K562 (cell line): Measurements from ENCODE around the gene TCFL5. TPM values are rescaled to one million over a fixed set of nuclear protein-coding genes. Genes with fewer than 3 reads are reported as not detected.

Experiments
- CCAR2 ChIP-seq: fragments of 200-400 bp; formaldehyde crosslinking; IDR thresholded peaks from 2 replicates; pipeline ENCODE4 v1.6.1; 2017; ENCODE audit warnings: mild to moderate bottlenecking, low read depth, low read length
- DPF2 ChIP-seq: fragments of 450-650 bp; IDR thresholded peaks from 2 replicates; pipeline ENCODE4 v1.6.1; 2016
- EP300 ChIP-seq: IDR thresholded peaks from 2 replicates; pipeline ENCODE4 v1.6.1; 2012; ENCODE audit warnings: low read length, improper control_type of control experiment
- ERF ChIP-seq: fragments of 450-650 bp; formaldehyde crosslinking; IDR thresholded peaks from 2 replicates; pipeline ENCODE4 v1.4.0; 2020; ENCODE audit warnings: mild to moderate bottlenecking, mixed read lengths
- FOXP1 ChIP-seq: sonication (generic); formaldehyde crosslinking; IDR thresholded peaks from 2 replicates; pipeline ENCODE4 v1.8.0; 2022; ENCODE audit warnings: mild to moderate bottlenecking, missing genetic modification reagents
- FUS ChIP-seq: fragments of 200-400 bp; formaldehyde crosslinking; optimal IDR thresholded peaks from 2 replicates; pipeline ENCODE3; 2017; ENCODE audit warnings: low read depth, low read length
- HNRNPLL ChIP-seq: fragments of 200-400 bp; formaldehyde crosslinking; IDR thresholded peaks from 2 replicates; pipeline ENCODE4 v1.6.1; 2017; ENCODE audit warnings: low read length, low read depth, mild to moderate bottlenecking; ENCODE audit not compliant: poor library complexity, severe bottlenecking
- JUND ChIP-seq, 2 experiments: IDR thresholded peaks; 2 replicates in 1 of 2; 3 replicates in 1 of 2; pipeline ENCODE4 v1.6.1; 2011; ENCODE audit warnings: borderline replicate concordance in 2 of 2, low read depth in 2 of 2, low read length in 2 of 2, improper control_type of control experiment in 1 of 2, missing biosample characterization in 1 of 2, missing genetic modification characterization in 1 of 2, missing genetic modification reagents in 1 of 2
- KLF16 ChIP-seq: IDR thresholded peaks from 2 replicates; pipeline ENCODE4 v1.6.1; 2016; ENCODE audit warnings: antibody characterized with exemption
- NR3C1 ChIP-seq: sonication (generic); formaldehyde crosslinking; IDR thresholded peaks from 2 replicates; pipeline ENCODE4 v1.8.1; 2022; ENCODE audit warnings: missing genetic modification reagents
- RB1 ChIP-seq: fragments of 450-650 bp; IDR thresholded peaks from 2 replicates; pipeline ENCODE4 v1.6.1; 2017; ENCODE audit warnings: low read depth, mild to moderate bottlenecking
- RBM34 ChIP-seq: fragments of 200-400 bp; formaldehyde crosslinking; IDR thresholded peaks from 2 replicates; pipeline ENCODE4 v1.6.1; 2018; ENCODE audit warnings: low read length, borderline replicate concordance; ENCODE audit not compliant: insufficient read depth
- RNF2 ChIP-seq: sonication (generic); IDR thresholded peaks from 2 replicates; pipeline ENCODE4 v1.6.1; 2016
- RUNX1 ChIP-seq: sonication (generic); IDR thresholded peaks from 2 replicates; pipeline ENCODE4 v1.6.1; 2016; ENCODE audit warnings: antibody characterized with exemption, low read depth
- TARDBP ChIP-seq: fragments of 450-650 bp; IDR thresholded peaks from 2 replicates; pipeline ENCODE4 v1.6.1; 2016
- U2AF1 ChIP-seq: fragments of 200-400 bp; formaldehyde crosslinking; optimal IDR thresholded peaks from 2 replicates; pipeline ENCODE3; 2017; ENCODE audit warnings: mild to moderate bottlenecking, low read depth, low read length, moderate library complexity
- ZBTB17 ChIP-seq: fragments of 450-650 bp; formaldehyde crosslinking; IDR thresholded peaks from 2 replicates; pipeline ENCODE4 v1.4.0; 2020; ENCODE audit warnings: mild to moderate bottlenecking
- ZNF133 ChIP-seq: fragments of 250-450 bp; sonication (Bioruptor Pico); IDR thresholded peaks from 2 replicates; pipeline ENCODE4 v1.4.0; 2020; ENCODE audit warnings: mild to moderate bottlenecking
- ZNF76 ChIP-seq: fragments of 250-450 bp; sonication (Bioruptor Pico); IDR thresholded peaks from 2 replicates; pipeline ENCODE4 v1.4.0; 2020; ENCODE audit warnings: mild to moderate bottlenecking, moderate library complexity, borderline replicate concordance
- polyA plus RNA-seq, 8 experiments: library from polyadenylated mRNA; depleted of rRNA in 4 of 8; stranded (reverse) in 5 of 8; unstranded in 3 of 8; fragments of >200 nt; fragmentation: Nextera tagmentation in 2 of 8; fragmentation: Illumina TruSeq in 1 of 8; extraction: Ambion mirVana in 2 of 8; extraction: Trizol in 1 of 8; gene quantifications; 2 replicates each; pipeline versions ENCODE4 v1.2.1 to v1.2.3, GENCODE V29; 2011 to 2014; ENCODE audit warnings: inconsistent platforms in 1 of 8, missing spikeins in 1 of 8
- total RNA-seq, 7 experiments: library from RNA; depleted of rRNA in 6 of 7; stranded (reverse); fragments of >200 nt in 6 of 7; fragmentation: Illumina TruSeq in 2 of 7; extraction: Trizol in 2 of 7; gene quantifications; 2 replicates each; pipeline versions ENCODE4 v1.2.1 to v1.2.3, GENCODE V29; 2011 to 2021; ENCODE audit warnings: low replicate concordance in 1 of 7
- TF ChIP-seq, protein P1 (sequence below): fragments of 250-450 bp; sonication (Bioruptor Pico); IDR thresholded peaks from 2 replicates; pipeline ENCODE4 v1.4.0; 2020; ENCODE audit warnings: mild to moderate bottlenecking, moderate library complexity
- TF ChIP-seq, protein P2 (sequence below), 2 experiments: fragments of 250-450 bp in 1 of 2; fragments of 450-650 bp in 1 of 2; sonication (Bioruptor Pico) in 1 of 2; IDR thresholded peaks; 2 replicates each; pipeline versions ENCODE4 v1.6.1 to v1.8.0; 2016 to 2021; ENCODE audit warnings: mild to moderate bottlenecking in 2 of 2, moderate library complexity in 2 of 2, missing compliant biosample characterization in 1 of 2, missing genetic modification characterization in 1 of 2
- TF ChIP-seq, protein P3 (sequence below): fragments of 250-450 bp; sonication (Bioruptor Pico); IDR thresholded peaks from 2 replicates; pipeline ENCODE4 v1.5.0; 2022; ENCODE audit warnings: mild to moderate bottlenecking
- TF ChIP-seq, protein P4 (sequence below), 2 experiments: IDR thresholded peaks; 2 replicates each; pipeline ENCODE4 v1.6.1; 2012; ENCODE audit warnings: improper control_type of control experiment in 2 of 2, low read depth in 2 of 2, low read length in 2 of 2, borderline replicate concordance in 1 of 2

The TCFL5 gene
- total and polyA plus RNA-seq, 9 of the 15 experiments (the other 6 are each of a cell fraction or from before 2014, with no cell fraction given) = 1.00 to 12.6 (median 9.1) TPM

DNA sequence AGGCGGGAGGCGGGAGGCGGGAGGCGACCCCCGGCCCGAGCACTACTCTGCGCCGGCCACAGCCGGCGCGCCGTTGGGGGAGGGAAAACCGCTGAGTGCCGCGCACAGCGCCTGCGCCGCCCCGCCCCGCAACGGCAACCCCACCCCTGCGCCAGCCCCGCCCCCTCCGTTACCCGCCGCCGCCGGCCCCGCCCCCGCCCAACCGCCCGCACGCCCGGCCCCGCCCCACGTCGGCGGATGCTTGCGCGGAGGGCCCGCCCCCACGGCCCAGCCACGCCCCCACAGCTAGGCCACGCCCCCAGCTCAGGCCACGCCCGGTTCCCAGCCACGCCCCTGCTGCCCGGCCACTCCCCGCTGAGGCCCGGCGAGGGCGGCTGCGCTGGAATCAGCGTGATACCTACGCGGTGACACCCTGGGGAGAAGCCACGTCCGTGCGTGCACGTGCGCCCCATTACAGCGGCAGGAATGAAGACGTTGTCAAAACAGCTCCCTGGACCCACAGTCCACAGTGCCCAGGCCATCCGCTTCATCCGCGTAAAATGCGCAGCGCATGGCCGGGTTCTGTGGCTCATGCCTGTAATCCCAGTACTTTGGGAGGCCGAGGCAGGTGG lies at the start of gene TCFL5 (continued):
- TF ChIP-seq, protein P1, sequence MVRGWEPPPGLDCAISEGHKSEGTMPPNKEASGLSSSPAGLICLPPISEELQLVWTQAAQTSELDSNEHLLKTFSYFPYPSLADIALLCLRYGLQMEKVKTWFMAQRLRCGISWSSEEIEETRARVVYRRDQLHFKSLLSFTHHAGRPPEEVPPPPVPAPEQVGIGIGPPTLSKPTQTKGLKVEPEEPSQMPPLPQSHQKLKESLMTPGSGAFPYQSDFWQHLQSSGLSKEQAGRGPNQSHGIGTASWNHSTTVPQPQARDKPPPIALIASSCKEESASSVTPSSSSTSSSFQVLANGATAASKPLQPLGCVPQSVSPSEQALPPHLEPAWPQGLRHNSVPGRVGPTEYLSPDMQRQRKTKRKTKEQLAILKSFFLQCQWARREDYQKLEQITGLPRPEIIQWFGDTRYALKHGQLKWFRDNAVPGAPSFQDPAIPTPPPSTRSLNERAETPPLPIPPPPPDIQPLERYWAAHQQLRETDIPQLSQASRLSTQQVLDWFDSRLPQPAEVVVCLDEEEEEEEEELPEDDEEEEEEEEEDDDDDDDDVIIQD (CRISPR knock-in tag) = 0 out of 2 replicates have a peak, but pooled peaks have one; percentile 25
- TF ChIP-seq RNF2 (peak; percentile 88), ERF (CRISPR knock-in tag) (peak; percentile 87), KLF16 (no peak), U2AF1 (no peak), TARDBP (no peak), EP300 (no peak), FOXP1 (CRISPR knock-in tag) (peak; percentile 69; the same call in 1 of the 2 replicates), HNRNPLL (peak; percentile 83), NR3C1 (no peak), ZNF133 (no peak), FUS (no peak), JUND (IDR thresholded peaks at IDR 0.05; ENCODE audit: borderline replicate concordance, low read depth, low read length) (peak; percentile 66), JUND (tag; IDR thresholded peaks at IDR 0.05; ENCODE audit: borderline replicate concordance, low read depth, low read length) (no peak; the same call in 2 of the 3 replicates), ZBTB17 (CRISPR knock-in tag) (peak; percentile 66; the same call in 1 of the 2 replicates), CCAR2 (no peak), RB1 (peak; percentile 18; the same call in 1 of the 2 replicates), RBM34 (no peak), ZNF76 (CRISPR knock-in tag) (no peak), RUNX1 (no peak), DPF2 (peak; percentile 81; the same call in 1 of the 2 replicates)
- TF ChIP-seq, protein P2, sequence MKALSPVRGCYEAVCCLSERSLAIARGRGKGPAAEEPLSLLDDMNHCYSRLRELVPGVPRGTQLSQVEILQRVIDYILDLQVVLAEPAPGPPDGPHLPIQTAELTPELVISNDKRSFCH (CRISPR knock-in tag; IDR thresholded peaks at IDR 0.05) = no peak
- TF ChIP-seq, protein P2 (tag; IDR thresholded peaks at IDR 0.05) = no peak
- TF ChIP-seq, protein P3, sequence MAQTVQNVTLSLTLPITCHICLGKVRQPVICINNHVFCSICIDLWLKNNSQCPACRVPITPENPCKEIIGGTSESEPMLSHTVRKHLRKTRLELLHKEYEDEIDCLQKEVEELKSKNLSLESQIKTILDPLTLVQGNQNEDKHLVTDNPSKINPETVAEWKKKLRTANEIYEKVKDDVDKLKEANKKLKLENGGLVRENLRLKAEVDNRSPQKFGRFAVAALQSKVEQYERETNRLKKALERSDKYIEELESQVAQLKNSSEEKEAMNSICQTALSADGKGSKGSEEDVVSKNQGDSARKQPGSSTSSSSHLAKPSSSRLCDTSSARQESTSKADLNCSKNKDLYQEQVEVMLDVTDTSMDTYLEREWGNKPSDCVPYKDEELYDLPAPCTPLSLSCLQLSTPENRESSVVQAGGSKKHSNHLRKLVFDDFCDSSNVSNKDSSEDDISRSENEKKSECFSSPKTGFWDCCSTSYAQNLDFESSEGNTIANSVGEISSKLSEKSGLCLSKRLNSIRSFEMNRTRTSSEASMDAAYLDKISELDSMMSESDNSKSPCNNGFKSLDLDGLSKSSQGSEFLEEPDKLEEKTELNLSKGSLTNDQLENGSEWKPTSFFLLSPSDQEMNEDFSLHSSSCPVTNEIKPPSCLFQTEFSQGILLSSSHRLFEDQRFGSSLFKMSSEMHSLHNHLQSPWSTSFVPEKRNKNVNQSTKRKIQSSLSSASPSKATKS (CRISPR knock-in tag) = no peak
- TF ChIP-seq, protein P4, sequence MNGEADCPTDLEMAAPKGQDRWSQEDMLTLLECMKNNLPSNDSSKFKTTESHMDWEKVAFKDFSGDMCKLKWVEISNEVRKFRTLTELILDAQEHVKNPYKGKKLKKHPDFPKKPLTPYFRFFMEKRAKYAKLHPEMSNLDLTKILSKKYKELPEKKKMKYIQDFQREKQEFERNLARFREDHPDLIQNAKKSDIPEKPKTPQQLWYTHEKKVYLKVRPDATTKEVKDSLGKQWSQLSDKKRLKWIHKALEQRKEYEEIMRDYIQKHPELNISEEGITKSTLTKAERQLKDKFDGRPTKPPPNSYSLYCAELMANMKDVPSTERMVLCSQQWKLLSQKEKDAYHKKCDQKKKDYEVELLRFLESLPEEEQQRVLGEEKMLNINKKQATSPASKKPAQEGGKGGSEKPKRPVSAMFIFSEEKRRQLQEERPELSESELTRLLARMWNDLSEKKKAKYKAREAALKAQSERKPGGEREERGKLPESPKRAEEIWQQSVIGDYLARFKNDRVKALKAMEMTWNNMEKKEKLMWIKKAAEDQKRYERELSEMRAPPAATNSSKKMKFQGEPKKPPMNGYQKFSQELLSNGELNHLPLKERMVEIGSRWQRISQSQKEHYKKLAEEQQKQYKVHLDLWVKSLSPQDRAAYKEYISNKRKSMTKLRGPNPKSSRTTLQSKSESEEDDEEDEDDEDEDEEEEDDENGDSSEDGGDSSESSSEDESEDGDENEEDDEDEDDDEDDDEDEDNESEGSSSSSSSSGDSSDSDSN (IDR thresholded peaks at IDR 0.05; ENCODE audit: borderline replicate concordance in 1 of 2, low read depth in 2 of 2, low read length in 2 of 2) = no peak
